OCI-LY3 (cell line): ENCODE data around the gene DCTN1.

Source experiments
- H2AFZ ChIP-seq: fragments of 200-600, 300-600 bp; shearing (Covaris generic); 2 replicates; pipeline ENCODE4 v1.6.0; 2014; ENCODE audit warnings: antibody characterized with exemption, low read depth, low read length
- H3K27ac ChIP-seq: fragments of 200-600, 300-600 bp; sonication (generic); 2 replicates; pipeline ENCODE4 v1.5.1; 2014; ENCODE audit warnings: mild to moderate bottlenecking, low read length, moderate library complexity, mixed read lengths
- H3K27me3 ChIP-seq: fragments of 200-600, 300-600 bp; sonication (generic); 2 replicates; pipeline ENCODE4 v1.6.1; 2014; ENCODE audit warnings: low read depth, low read length, mixed read lengths
- H3K36me3 ChIP-seq: fragments of 200-600, 300-600 bp; sonication (generic); replicated peaks from 2 replicates; pipeline ENCODE3; 2014; ENCODE audit warnings: low read depth, low read length, mixed read lengths
- H3K4me1 ChIP-seq: fragments of 300-600, 200-600 bp; sonication (generic); 2 replicates; pipeline ENCODE4 v1.6.1; 2014; ENCODE audit warnings: low read length, mixed read lengths
- H3K4me2 ChIP-seq: fragments of 200-600, 300-600 bp; sonication (generic); 2 replicates; pipeline ENCODE4 v1.6.1; 2014; ENCODE audit warnings: low read length, mixed read lengths
- H3K4me3 ChIP-seq: fragments of 300-600, 200-600 bp; sonication (generic); 2 replicates; pipeline ENCODE4 v1.5.1; 2014; ENCODE audit warnings: antibody characterized with exemption, mild to moderate bottlenecking, low read length, moderate library complexity
- H3K79me2 ChIP-seq: fragments of 300-600, 200-600 bp; shearing (Covaris generic); 2 replicates; pipeline ENCODE4 v1.6.1; 2014; ENCODE audit warnings: mild to moderate bottlenecking, low read length, mixed read lengths
- H3K9ac ChIP-seq: fragments of 300-600, 200-600 bp; shearing (Covaris generic); 2 replicates; pipeline ENCODE4 v1.6.0; 2014; ENCODE audit warnings: mild to moderate bottlenecking, low read length, moderate library complexity
- H3K9me3 ChIP-seq: fragments of 200-600, 300-600 bp; shearing (Covaris generic); 2 replicates; pipeline ENCODE4 v1.6.1; 2014; ENCODE audit warnings: low read length, mixed read lengths; ENCODE audit not compliant: insufficient read depth
- H4K20me1 ChIP-seq: fragments of 200-600, 300-600 bp; sonication (generic); 2 replicates; pipeline ENCODE4 v1.6.1; 2016; ENCODE audit warnings: low read length, mixed read lengths; ENCODE audit not compliant: insufficient read depth
- EZH2phosphoT487 ChIP-seq: fragments of 200-600 bp; shearing (Covaris generic); IDR thresholded peaks from 2 replicates; pipeline ENCODE4 v1.6.1; 2018; ENCODE audit warnings: antibody characterized with exemption, mixed run types, low read depth
- TF ChIP-seq, protein P1 (sequence below): fragments of 200-600, 300-600 bp; sonication (generic); IDR thresholded peaks from 2 replicates; pipeline ENCODE4 v1.5.1; 2014; ENCODE audit warnings: antibody characterized with exemption, low read length, low read depth

DCTN1 gene

DNA sequence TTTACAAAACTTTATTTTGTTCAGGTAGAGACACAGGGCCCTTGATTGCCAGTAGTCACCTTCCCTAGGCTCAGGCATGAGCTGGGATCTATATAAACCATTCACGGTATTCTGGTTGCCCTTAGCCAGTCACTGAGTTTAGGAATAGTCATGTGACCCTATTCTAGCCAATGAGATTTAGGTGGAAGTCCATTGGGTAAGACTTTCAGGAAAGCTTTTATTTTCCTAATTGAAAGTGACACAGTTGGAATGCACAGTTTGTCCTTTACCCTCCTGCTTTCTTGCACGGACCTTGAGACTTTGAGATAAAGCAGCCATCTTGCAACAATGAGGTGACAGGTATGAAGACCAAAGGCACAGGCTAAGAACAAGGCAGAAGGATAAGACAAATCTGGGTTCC lies 58.4 kb downstream of the DCTN1 start:
- Histone ChIP-seq H3K4me1 (peaks cover 4% of the 10 kb centered on the region), H3K4me2 (no peak overlapping the region), H3K27ac (no peak overlapping the region), H2AFZ (no peak overlapping the region), H4K20me1 (no peaks in the 10 kb centered on the region), H3K79me2 (no peaks in the 10 kb centered on the region), H3K9ac (no peak overlapping the region), H3K4me3 (no peak overlapping the region), H3K9me3 (no peaks in the 10 kb centered on the region), H3K27me3 (no peaks in the 10 kb centered on the region), H3K36me3 (no peaks in the 10 kb centered on the region)
- no peak for TF ChIP-seq EZH2phosphoT487

DNA sequence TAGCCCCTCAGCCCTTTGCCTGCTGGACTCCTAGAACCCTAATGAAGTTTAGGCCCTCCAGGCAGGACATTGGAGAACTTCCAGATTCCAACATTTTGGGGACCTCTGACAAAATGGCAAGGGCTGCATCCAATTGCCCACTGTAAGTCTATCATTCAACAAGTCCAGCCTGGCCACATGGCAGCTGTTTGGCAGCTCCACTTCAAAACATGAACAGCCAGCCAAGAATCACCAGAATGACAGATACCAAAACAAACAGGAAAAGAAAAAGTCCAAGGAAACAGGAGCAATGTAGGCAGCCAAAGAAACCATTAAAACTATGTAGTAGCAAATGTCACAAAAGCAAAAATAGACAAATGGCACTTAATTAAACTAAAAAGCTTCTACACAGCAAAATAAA lies 62.4 kb downstream of the DCTN1 start:
- H3K36me3 ChIP-seq: no peaks in the 10 kb centered on the region
- H2AFZ ChIP-seq: no peak overlapping the region

DNA sequence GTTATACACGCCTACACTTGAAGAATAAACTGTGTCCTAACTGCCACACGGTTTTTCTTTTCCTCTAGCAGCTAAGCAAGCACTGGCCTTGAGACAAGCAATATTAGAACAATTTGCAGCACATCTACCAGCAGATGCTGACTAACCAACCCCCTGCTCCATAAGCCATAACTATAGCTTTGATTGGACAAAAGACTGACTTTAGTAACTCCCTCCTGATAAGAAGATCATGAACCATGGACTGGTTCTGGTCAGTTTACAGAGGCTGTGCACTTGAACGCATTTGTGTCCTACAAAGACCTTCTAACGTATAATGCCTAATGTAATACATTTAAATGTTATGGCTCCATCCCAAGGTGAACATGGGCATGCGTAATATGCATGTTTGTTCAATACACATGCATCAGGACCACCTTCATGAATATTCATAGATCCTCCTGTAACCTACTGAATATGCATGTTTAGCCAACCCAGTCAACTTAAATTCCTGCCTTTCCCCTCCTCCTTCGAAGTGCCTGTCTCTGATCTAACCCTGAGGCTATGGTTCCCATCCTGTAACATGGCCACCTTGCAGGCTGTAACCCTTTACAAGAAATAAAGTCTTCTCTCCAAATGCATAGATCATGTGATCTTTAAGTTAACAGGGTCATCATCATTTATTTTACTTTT lies 63.4 kb downstream of the DCTN1 start:
- Histone ChIP-seq H3K9me3 (no peaks in the 10 kb centered on the region), H3K4me3 (no peak overlapping the region), H3K4me2 (no peak overlapping the region), H3K79me2 (no peaks in the 10 kb centered on the region), H4K20me1 (no peaks in the 10 kb centered on the region), H3K9ac (no peak overlapping the region), H3K36me3 (no peaks in the 10 kb centered on the region), H2AFZ (no peak overlapping the region), H3K27ac (no peak overlapping the region), H3K4me1 (peaks cover 14% of the 10 kb centered on the region), H3K27me3 (no peaks in the 10 kb centered on the region)
- TF ChIP-seq, protein P1, sequence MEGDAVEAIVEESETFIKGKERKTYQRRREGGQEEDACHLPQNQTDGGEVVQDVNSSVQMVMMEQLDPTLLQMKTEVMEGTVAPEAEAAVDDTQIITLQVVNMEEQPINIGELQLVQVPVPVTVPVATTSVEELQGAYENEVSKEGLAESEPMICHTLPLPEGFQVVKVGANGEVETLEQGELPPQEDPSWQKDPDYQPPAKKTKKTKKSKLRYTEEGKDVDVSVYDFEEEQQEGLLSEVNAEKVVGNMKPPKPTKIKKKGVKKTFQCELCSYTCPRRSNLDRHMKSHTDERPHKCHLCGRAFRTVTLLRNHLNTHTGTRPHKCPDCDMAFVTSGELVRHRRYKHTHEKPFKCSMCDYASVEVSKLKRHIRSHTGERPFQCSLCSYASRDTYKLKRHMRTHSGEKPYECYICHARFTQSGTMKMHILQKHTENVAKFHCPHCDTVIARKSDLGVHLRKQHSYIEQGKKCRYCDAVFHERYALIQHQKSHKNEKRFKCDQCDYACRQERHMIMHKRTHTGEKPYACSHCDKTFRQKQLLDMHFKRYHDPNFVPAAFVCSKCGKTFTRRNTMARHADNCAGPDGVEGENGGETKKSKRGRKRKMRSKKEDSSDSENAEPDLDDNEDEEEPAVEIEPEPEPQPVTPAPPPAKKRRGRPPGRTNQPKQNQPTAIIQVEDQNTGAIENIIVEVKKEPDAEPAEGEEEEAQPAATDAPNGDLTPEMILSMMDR: no peak
- no peak for TF ChIP-seq EZH2phosphoT487

More for the DNA sequence above, 62.4 kb downstream of the DCTN1 start:
- no peak for TF ChIP-seq EZH2phosphoT487
- TF ChIP-seq, protein P1: no peak
- H3K9ac ChIP-seq: no peak overlapping the region
- H3K27ac ChIP-seq: no peak overlapping the region
- H3K4me3 ChIP-seq: no peak overlapping the region
- no peaks in the 10 kb centered on the region for H3K9me3 ChIP-seq
- no peaks in the 10 kb centered on the region for H3K79me2 ChIP-seq
- no peaks in the 10 kb centered on the region for H4K20me1 ChIP-seq
- peaks cover 14% of the 10 kb centered on the region for H3K4me1 ChIP-seq
- H3K27me3 ChIP-seq: no peaks in the 10 kb centered on the region
- H3K4me2 ChIP-seq: no peak overlapping the region

DNA sequence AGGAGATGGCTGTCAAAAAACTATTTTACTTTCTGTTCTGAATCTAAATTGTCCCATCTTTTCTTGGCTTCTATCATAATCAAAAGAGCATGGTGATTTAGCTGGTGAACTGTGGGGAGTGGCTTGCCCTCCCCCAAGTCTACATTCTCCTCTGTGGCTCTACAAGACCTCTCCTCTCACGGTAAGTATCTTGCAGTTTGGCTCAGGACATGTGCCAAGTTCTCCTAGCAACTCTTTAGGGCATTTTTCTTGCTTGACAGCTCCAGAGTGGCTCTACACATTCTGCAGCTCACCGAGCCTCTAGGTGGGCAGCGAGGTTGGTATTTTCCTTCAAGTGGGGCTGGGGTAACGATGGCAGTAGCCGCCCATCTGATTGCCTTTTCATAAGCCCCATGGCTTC lies 66.0 kb downstream of the DCTN1 start:
- H2AFZ ChIP-seq: no peak overlapping the region
- no peaks in the 10 kb centered on the region for H3K79me2 ChIP-seq
- TF ChIP-seq, protein P1: no peak
- TF ChIP-seq EZH2phosphoT487: no peak
- no peaks in the 10 kb centered on the region for H3K36me3 ChIP-seq
- peaks cover 14% of the 10 kb centered on the region for H3K4me1 ChIP-seq
- no peak overlapping the region for H3K4me3 ChIP-seq
- H3K27me3 ChIP-seq: no peaks in the 10 kb centered on the region
- H4K20me1 ChIP-seq: no peaks in the 10 kb centered on the region
- no peak overlapping the region for H3K9ac ChIP-seq
- no peak overlapping the region for H3K27ac ChIP-seq
- H3K9me3 ChIP-seq: no peaks in the 10 kb centered on the region
- no peak overlapping the region for H3K4me2 ChIP-seq
